Measurements from ENCODE around the gene USHBP1.

Gene USHBP1, protein sequence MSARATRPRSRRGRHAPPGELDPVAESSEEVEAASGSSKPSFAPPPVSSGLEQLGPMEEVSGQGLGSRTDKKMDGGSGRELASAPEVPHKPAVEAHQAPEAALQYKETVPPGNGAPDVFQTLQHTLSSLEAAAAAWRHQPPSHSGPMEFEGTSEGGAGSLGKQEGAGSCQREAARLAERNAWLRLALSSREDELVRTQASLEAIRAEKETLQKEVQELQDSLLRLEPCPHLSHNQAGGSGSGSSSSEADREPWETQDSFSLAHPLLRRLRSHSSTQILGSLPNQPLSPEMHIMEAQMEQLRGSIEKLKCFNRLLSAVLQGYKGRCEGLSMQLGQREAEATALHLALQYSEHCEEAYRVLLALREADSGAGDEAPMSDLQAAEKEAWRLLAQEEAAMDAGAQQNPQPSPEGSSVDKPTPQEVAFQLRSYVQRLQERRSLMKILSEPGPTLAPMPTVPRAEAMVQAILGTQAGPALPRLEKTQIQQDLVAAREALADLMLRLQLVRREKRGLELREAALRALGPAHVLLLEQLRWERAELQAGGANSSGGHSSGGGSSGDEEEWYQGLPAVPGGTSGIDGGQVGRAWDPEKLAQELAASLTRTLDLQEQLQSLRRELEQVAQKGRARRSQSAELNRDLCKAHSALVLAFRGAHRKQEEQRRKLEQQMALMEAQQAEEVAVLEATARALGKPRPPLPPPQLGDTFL
- 0 reads per million in 3 donors for total RNA-seq

DNA sequence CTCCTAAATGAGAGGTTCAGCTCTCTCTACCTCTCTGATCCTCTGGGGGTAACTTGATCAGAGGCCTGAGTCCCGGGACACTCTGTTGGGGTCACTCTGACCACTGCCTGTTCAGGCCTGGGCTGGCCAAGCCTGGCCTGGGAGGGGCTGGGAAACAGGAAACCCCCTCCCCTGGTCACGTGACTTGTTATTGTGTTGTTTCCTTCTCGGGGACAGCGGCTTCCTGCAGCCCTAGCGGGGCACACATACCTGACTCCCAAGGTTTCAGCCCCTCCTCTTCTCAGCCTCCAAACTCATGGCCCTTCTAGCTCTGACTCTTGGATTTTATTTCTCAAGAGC, at the start of gene USHBP1:
Gene USHBP1 (minus strand): TSS at position 105 of the 339 bp plus-strand sequence. CDS start 446 bp downstream, outside the sequence.
- DNase-seq: no peak
- Histone ChIP-seq H3K27ac (ENCODE audit: insufficient read depth, low read length, poor library complexity, severe bottlenecking) (no peak within 1 kb of the TSS), H3K4me3 (ENCODE audit: insufficient read depth, low read depth, low read length, poor library complexity, severe bottlenecking) (no peak within 1 kb of the TSS)

DNA sequence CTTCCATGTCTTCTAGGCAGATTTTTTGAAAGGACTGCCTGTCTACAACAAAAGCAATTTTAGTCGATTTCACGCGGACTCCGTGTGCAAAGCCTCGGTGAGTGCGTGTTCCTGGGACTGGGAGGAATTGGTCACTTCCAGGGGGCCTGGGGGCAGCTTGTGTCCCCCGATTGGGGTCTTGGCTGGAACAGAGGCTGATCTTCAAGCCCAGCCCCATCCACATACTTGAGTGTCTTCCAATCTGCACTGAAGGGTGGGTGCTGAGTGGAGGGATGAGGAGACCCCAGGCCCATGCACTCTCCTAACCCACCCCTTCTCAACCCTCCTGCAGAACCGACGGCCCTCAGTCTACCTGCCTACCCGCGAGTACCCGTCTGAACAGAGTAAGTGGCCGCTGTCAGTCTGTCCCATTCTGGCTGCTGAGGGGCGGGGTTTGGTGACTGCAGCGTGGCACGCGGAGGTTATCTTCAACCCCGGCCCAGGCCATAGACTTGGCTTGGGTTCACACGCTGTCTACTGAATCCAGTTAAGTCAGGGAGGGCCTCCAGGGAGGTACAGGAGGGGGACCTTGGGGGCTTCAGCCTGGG, 49.6 kb upstream of the USHBP1 start:
- Histone ChIP-seq H3K9me3 (ENCODE audit: control insufficient read depth, low read length) (no peaks in the 10 kb centered on the region), H3K27ac (ENCODE audit: insufficient read depth, low read length, poor library complexity, severe bottlenecking) (no peak overlapping the region), H3K4me1 (ENCODE audit: control insufficient read depth, insufficient read depth, low read length, poor library complexity, severe bottlenecking) (peaks cover 12% of the 10 kb centered on the region), H3K4me3 (ENCODE audit: insufficient read depth, low read depth, low read length, poor library complexity, severe bottlenecking) (no peak overlapping the region), H3K36me3 (ENCODE audit: control insufficient read depth, insufficient read depth, low read length) (peaks cover 34% of the 10 kb centered on the region), H3K27me3 (replicated peaks; ENCODE audit: control insufficient read depth, insufficient read depth, low read length, poor library complexity, severe bottlenecking) (no peaks in the 10 kb centered on the region)
- DNase-seq: no peak

More for the DNA sequence above, at the start of gene USHBP1:
- peaks cover 9% of the 10 kb centered on the region for H3K4me1 ChIP-seq (ENCODE audit: control insufficient read depth, insufficient read depth, low read length, poor library complexity, severe bottlenecking)
- H3K36me3 ChIP-seq (ENCODE audit: control insufficient read depth, insufficient read depth, low read length): no peaks in the 10 kb centered on the region
- no peaks in the 10 kb centered on the region for H3K9me3 ChIP-seq (ENCODE audit: control insufficient read depth, low read length)
- no peaks in the 10 kb centered on the region for H3K27me3 ChIP-seq (replicated peaks; ENCODE audit: control insufficient read depth, insufficient read depth, low read length, poor library complexity, severe bottlenecking)

DNA sequence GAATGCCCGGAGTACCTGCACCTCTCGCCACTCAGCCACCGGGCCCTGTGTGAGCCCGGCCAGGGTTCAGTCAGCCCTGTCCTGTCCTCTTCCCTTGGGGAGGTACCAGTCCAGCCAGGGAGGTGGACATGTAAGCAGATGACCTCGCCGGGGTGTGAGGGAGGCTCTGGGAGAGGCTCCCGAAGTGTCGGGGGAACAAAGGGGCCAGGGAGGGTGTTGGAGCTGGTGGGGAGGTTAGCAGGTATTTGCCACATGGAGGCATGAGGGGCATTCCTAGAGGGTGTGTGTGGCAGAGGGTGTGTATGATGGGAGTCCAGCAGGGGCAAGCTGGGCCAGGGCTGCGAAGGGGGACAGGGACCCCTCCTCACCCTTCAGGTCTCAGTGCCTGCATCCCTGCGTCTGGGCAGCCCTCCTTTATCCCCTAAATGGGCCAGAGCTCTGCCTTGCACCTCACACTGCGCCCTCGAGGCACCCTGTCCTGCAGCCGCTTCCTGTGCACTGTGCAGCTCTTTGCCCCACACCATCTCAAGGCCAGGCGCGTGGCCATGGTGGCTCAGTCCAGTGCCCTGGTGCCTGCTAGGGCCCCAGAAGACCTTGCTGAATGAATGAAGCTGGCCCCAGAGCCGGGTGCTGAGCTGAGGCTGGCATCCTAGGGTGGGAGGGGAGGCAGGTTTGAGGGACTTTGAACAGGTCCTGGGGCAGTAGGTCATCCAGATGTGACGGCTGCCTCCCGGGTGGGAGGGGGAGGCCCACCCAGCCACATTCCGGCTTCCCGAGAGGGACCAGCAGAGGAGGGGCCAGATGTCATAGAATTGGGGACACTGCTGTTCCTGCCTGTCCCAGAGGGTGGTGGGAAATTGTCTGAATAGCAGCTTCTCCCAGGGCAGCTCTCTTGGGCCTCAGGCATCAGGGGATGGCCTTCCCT, 47.9 kb upstream of the USHBP1 start:
- peaks cover 12% of the 10 kb centered on the region for H3K4me1 ChIP-seq (ENCODE audit: control insufficient read depth, insufficient read depth, low read length, poor library complexity, severe bottlenecking)
- no peak overlapping the region for H3K4me3 ChIP-seq (ENCODE audit: insufficient read depth, low read depth, low read length, poor library complexity, severe bottlenecking)
- H3K36me3 ChIP-seq (ENCODE audit: control insufficient read depth, insufficient read depth, low read length): peaks cover 29% of the 10 kb centered on the region
- no peaks in the 10 kb centered on the region for H3K9me3 ChIP-seq (ENCODE audit: control insufficient read depth, low read length)
- DNase-seq: no peak
- H3K27me3 ChIP-seq (replicated peaks; ENCODE audit: control insufficient read depth, insufficient read depth, low read length, poor library complexity, severe bottlenecking): no peaks in the 10 kb centered on the region
- no peak overlapping the region for H3K27ac ChIP-seq (ENCODE audit: insufficient read depth, low read length, poor library complexity, severe bottlenecking)

DNA sequence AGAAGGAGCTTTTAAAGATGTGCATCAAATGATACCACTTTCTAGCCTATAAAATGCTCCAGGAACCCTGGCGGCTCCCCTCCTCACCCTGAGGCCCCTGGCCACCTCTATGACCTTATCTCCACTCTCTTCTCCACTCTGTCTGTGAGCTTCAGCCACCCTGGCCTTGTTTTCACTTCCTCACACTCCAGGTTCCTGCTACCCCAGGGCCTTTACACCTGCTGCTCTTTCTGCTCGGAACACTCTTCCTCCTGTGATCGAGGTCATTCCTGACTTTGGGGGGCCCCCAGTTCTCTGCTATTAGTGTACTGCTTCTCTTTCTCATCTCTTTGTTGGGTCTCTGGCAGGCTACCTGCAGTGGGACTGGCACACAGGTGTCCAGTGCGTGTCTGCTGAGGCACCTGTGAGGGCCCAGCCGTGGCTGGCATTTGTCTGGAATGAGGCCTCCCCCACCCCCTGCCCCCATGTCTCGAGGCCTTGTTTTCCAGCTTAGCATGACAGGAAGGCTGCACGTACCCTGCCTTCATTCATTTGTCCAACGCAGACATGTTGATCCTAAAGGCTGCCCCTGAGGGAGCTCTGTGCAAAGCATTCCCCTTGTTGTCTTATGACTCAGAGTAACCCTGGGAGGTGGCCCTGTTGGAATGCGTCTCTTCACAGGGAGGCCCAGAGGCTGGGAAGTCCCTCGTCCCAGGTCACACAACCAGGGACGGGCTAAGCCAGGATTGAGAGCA, 47.1 kb upstream of the USHBP1 start:
- Histone ChIP-seq H3K4me3 (ENCODE audit: insufficient read depth, low read depth, low read length, poor library complexity, severe bottlenecking) (no peak overlapping the region), H3K36me3 (ENCODE audit: control insufficient read depth, insufficient read depth, low read length) (peaks cover 29% of the 10 kb centered on the region), H3K27me3 (replicated peaks; ENCODE audit: control insufficient read depth, insufficient read depth, low read length, poor library complexity, severe bottlenecking) (no peaks in the 10 kb centered on the region), H3K4me1 (ENCODE audit: control insufficient read depth, insufficient read depth, low read length, poor library complexity, severe bottlenecking) (peaks cover 15% of the 10 kb centered on the region), H3K9me3 (ENCODE audit: control insufficient read depth, low read length) (no peaks in the 10 kb centered on the region), H3K27ac (ENCODE audit: insufficient read depth, low read length, poor library complexity, severe bottlenecking) (no peak overlapping the region)
- DNase-seq: no peak

DNA sequence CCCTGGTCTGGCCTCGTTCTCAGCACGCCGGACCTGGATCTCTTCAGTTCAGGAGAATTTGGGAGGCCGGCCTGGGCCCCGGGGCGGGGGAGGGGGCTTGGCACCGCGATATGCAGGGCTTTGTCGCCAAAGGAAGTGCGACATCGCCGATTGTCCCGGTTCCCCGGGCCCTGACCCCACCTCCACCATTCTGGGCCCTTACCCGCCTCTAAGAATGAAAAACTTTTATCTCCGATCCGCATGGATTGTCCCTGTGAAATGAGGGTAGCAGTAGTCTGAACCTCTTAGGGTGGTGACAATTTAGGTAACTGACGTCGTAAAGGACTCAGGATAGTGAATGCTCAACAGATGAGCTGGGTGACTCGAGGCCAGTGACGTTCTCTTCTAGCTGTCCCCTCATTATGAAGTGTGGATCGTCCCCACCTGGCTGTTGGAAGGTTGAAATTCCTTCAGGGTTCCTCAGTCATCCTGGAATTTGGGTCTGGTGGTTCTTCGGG, 45.5 kb upstream of the USHBP1 start:
- Histone ChIP-seq H3K27me3 (replicated peaks; ENCODE audit: control insufficient read depth, insufficient read depth, low read length, poor library complexity, severe bottlenecking) (no peaks in the 10 kb centered on the region), H3K27ac (ENCODE audit: insufficient read depth, low read length, poor library complexity, severe bottlenecking) (peak overlapping the region; percentile 83), H3K9me3 (ENCODE audit: control insufficient read depth, low read length) (no peaks in the 10 kb centered on the region), H3K4me1 (ENCODE audit: control insufficient read depth, insufficient read depth, low read length, poor library complexity, severe bottlenecking) (peaks cover 26% of the 10 kb centered on the region), H3K4me3 (ENCODE audit: insufficient read depth, low read depth, low read length, poor library complexity, severe bottlenecking) (peak overlapping the region; percentile 76), H3K36me3 (ENCODE audit: control insufficient read depth, insufficient read depth, low read length) (peaks cover 21% of the 10 kb centered on the region)
- DNase-seq: peak in 1 of 3 donors; percentile 16

DNA sequence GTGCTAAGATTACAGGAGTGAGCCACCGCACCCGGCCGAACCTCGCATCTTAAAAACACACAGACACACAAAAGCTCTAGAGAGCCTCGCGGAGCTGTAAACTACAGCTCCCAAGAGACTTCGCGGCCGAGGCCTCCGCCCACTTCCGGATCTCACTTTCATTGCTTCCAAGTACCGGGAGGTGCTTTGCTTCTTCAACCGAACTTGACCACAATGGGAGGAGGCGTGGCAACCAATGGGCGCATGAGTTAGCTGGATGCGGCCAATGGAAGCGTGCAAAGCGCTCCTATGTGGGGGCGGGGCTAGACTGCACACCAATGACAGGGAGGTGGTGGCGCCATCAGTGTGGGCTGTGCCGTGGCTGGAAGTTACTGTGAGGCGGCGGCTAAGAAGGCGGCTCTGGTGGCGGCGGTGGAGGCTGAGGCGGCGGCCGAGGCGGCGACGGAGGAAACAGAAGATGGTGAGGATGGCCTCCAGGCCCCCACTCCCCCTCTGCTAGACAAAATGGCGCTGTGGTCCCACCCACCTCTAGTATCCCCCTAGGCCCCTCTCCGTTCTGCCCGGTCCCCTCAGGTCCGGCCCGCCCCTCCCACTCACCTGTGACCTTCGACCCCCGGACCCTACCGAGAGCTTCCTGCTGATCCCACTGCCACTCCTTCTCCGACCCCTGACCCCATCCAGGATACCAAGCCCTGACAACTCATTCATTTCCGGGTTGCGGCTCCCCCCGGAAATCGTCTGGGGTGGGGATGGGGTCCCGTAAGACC, 44.8 kb upstream of the USHBP1 start, which contains the start of gene DDA1:
Gene DDA1 (plus strand): TSS at position 366 of the 767 bp plus-strand sequence. CDS start 92 bp downstream, at position 458.
- peaks cover 16% of the 10 kb centered on the region for H3K36me3 ChIP-seq (ENCODE audit: control insufficient read depth, insufficient read depth, low read length)
- H3K9me3 ChIP-seq (ENCODE audit: control insufficient read depth, low read length): no peaks in the 10 kb centered on the region
- peak within 1 kb of the TSS; percentile 76 for H3K4me3 ChIP-seq (ENCODE audit: insufficient read depth, low read depth, low read length, poor library complexity, severe bottlenecking)
- peaks cover 28% of the 10 kb centered on the region for H3K4me1 ChIP-seq (ENCODE audit: control insufficient read depth, insufficient read depth, low read length, poor library complexity, severe bottlenecking)
- peak within 1 kb of the TSS; percentile 83 for H3K27ac ChIP-seq (ENCODE audit: insufficient read depth, low read length, poor library complexity, severe bottlenecking)
- no peaks in the 10 kb centered on the region for H3K27me3 ChIP-seq (replicated peaks; ENCODE audit: control insufficient read depth, insufficient read depth, low read length, poor library complexity, severe bottlenecking)
- DNase-seq: peak; percentile 99 to 100 (median 99)

DNA sequence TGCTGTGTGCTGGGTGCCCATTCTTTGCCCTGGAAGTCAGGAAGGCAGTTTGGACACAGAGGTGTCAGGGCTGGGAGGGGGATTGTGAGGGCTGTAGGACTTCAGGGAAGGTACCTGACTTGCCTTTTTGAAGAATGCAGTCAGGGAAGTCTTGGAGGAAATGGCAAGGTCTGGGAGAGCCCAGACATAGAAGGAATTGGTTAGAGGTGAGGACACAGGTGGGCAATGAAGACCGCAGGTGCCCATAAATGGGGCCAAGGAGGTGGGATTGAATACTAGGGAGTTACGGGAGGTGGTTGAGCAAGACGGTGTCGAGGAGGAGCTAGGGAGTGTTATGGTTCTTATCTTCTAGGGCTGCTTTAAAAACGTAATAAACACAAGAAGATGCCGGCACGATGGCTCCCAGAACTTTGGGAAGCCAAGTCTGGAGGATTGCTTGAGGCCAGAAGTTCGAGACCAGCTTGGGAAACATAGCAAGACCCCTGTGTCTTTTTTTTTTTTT, 43.4 kb upstream of the USHBP1 start:
- no peaks in the 10 kb centered on the region for H3K9me3 ChIP-seq (ENCODE audit: control insufficient read depth, low read length)
- H3K27me3 ChIP-seq (replicated peaks; ENCODE audit: control insufficient read depth, insufficient read depth, low read length, poor library complexity, severe bottlenecking): no peaks in the 10 kb centered on the region
- H3K4me1 ChIP-seq (ENCODE audit: control insufficient read depth, insufficient read depth, low read length, poor library complexity, severe bottlenecking): peaks cover 35% of the 10 kb centered on the region
- H3K27ac ChIP-seq (ENCODE audit: insufficient read depth, low read length, poor library complexity, severe bottlenecking): no peak overlapping the region
- DNase-seq: no peak
- H3K4me3 ChIP-seq (ENCODE audit: insufficient read depth, low read depth, low read length, poor library complexity, severe bottlenecking): no peak overlapping the region
- peaks cover 8% of the 10 kb centered on the region for H3K36me3 ChIP-seq (ENCODE audit: control insufficient read depth, insufficient read depth, low read length)

DNA sequence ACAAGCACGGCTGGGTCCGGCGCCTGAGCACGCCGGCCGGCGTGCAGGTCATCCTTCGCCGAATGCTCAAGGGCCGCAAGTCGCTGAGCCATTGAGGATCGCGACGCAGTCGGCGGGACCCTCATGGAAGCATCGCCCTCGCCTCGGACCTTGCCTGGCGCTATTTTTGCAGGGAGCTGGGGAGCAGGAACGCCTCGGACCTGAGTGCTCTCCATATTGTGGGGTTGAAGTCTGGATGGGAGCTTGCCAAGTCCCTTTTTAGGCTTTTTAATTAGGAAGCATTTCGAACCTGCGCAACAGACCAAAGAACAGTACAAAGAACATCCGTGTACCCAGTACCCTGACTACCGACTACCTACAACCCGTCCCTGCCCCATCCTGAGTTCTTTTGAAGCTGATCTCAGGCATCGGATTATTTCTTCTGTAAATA, 41.8 kb upstream of the USHBP1 start:
- no peak for DNase-seq

More for the DNA sequence above, 41.8 kb upstream of the USHBP1 start:
- peak overlapping the region; percentile 60 for H3K4me3 ChIP-seq (ENCODE audit: insufficient read depth, low read depth, low read length, poor library complexity, severe bottlenecking)
- peak overlapping the region; percentile 69 for H3K27ac ChIP-seq (ENCODE audit: insufficient read depth, low read length, poor library complexity, severe bottlenecking)
- no peaks in the 10 kb centered on the region for H3K9me3 ChIP-seq (ENCODE audit: control insufficient read depth, low read length)
- peaks cover 43% of the 10 kb centered on the region for H3K4me1 ChIP-seq (ENCODE audit: control insufficient read depth, insufficient read depth, low read length, poor library complexity, severe bottlenecking)
- no peaks in the 10 kb centered on the region for H3K36me3 ChIP-seq (ENCODE audit: control insufficient read depth, insufficient read depth, low read length)
- H3K27me3 ChIP-seq (replicated peaks; ENCODE audit: control insufficient read depth, insufficient read depth, low read length, poor library complexity, severe bottlenecking): no peaks in the 10 kb centered on the region
